SH-SY5Y (cell line): ENCODE data around the gene GRIK3.

Experiments used
- GATA2 ChIP-seq: IDR thresholded peaks from 2 replicates; pipeline ENCODE4 v1.6.1; 2011; ENCODE audit warnings: mild to moderate bottlenecking, low read depth, low read length
- GATA3 ChIP-seq: IDR thresholded peaks from 2 replicates; pipeline ENCODE4 v1.6.1; 2011; ENCODE audit warnings: low read depth, mild to moderate bottlenecking, low read length, moderate library complexity

GRCh38 chr1:36858553-36858952 lies 175.8 kb downstream of the GRIK3 start:
- TF ChIP-seq GATA2 (no peak), GATA3 (no peak)
